KMS-11 (cell line): ENCODE data around the gene IL17D.

ENCODE experiments used
- H2AFZ ChIP-seq: fragments of 200-600 bp; sonication (generic); 2 replicates; pipeline ENCODE4 v1.6.1; 2016; ENCODE audit warnings: antibody characterized with exemption, mixed run types, low read depth
- H3K27ac ChIP-seq: fragments of 200-600 bp; sonication (generic); 2 replicates; pipeline ENCODE4 v1.6.1; 2016; ENCODE audit warnings: mild to moderate bottlenecking, mixed run types
- H3K27me3 ChIP-seq: fragments of 200-600 bp; sonication (generic); 2 replicates; pipeline ENCODE4 v1.6.1; 2017; ENCODE audit warnings: mild to moderate bottlenecking, low read depth, mixed run types, moderate library complexity; ENCODE audit not compliant: insufficient read depth
- H3K36me3 ChIP-seq: fragments of 200-600 bp; sonication (generic); 2 replicates; pipeline ENCODE4 v1.6.1; 2017; ENCODE audit warnings: mild to moderate bottlenecking, mixed run types; ENCODE audit not compliant: insufficient read depth
- H3K4me1 ChIP-seq: fragments of 200-600 bp; sonication (generic); 2 replicates; pipeline ENCODE4 v1.6.1; 2016; ENCODE audit warnings: mild to moderate bottlenecking, low read depth, mixed run types; ENCODE audit not compliant: poor library complexity, severe bottlenecking
- H3K4me2 ChIP-seq: fragments of 200-600 bp; sonication (generic); 2 replicates; pipeline ENCODE4 v1.7.0; 2016; ENCODE audit warnings: mild to moderate bottlenecking, mixed run types
- H3K4me3 ChIP-seq: fragments of 200-600 bp; sonication (generic); IDR thresholded peaks from 2 replicates; pipeline ENCODE4 v1.6.1; 2017; ENCODE audit warnings: low read depth, low read length, mixed read lengths; ENCODE audit not compliant: insufficient read depth
- H3K79me2 ChIP-seq: fragments of 200-600 bp; sonication (generic); 2 replicates; pipeline ENCODE4 v1.6.1; 2016; ENCODE audit warnings: low read depth, mixed run types; ENCODE audit not compliant: insufficient read depth
- H3K9ac ChIP-seq: fragments of 200-600 bp; sonication (generic); 2 replicates; pipeline ENCODE4 v1.6.1; 2016; ENCODE audit warnings: mild to moderate bottlenecking, mixed run types
- H4K20me1 ChIP-seq: fragments of 200-600 bp; sonication (generic); 2 replicates; pipeline ENCODE4 v1.6.1; 2016; ENCODE audit warnings: mild to moderate bottlenecking, mixed run types; ENCODE audit not compliant: insufficient read depth
- CTCF ChIP-seq: fragments of 200-600 bp; sonication (generic); conservative IDR thresholded peaks from 2 replicates; pipeline ENCODE4 v1.6.1; 2017; ENCODE audit warnings: low read depth, mild to moderate bottlenecking, antibody characterized with exemption, low read length, moderate library complexity, mixed read lengths

Gene IL17D

GRCh38 chr13:20714563-20715329 is 11.2 kb downstream of the IL17D start:
- H3K9ac ChIP-seq = no peak overlapping the region

GRCh38 chr13:20715330-20715712 is 11.8 kb downstream of the IL17D start:
- no peak overlapping the region for H3K4me3 ChIP-seq

More at GRCh38 chr13:20714563-20715329, 11.2 kb downstream of the IL17D start:
- Histone ChIP-seq H3K4me2 (no peak overlapping the region), H3K36me3 (no peaks in the 10 kb centered on the region), H4K20me1 (no peaks in the 10 kb centered on the region), H3K79me2 (no peaks in the 10 kb centered on the region), H3K27me3 (no peaks in the 10 kb centered on the region), H3K27ac (no peak overlapping the region), H3K4me3 (no peak overlapping the region), H2AFZ (no peak overlapping the region), H3K4me1 (no peaks in the 10 kb centered on the region)
- no peak for TF ChIP-seq CTCF

GRCh38 chr13:20716951-20717350 is 13.5 kb downstream of the IL17D start:
- Histone ChIP-seq H3K79me2 (no peaks in the 10 kb centered on the region), H3K4me2 (no peak overlapping the region), H3K4me3 (no peak overlapping the region), H3K27me3 (no peaks in the 10 kb centered on the region), H3K9ac (no peak overlapping the region), H2AFZ (no peak overlapping the region), H4K20me1 (no peaks in the 10 kb centered on the region), H3K4me1 (no peaks in the 10 kb centered on the region), H3K36me3 (no peaks in the 10 kb centered on the region), H3K27ac (no peak overlapping the region)
- no peak for TF ChIP-seq CTCF

More at GRCh38 chr13:20715330-20715712, 11.8 kb downstream of the IL17D start:
- Histone ChIP-seq H3K4me2 (no peak overlapping the region), H3K27me3 (no peaks in the 10 kb centered on the region), H3K27ac (no peak overlapping the region), H3K36me3 (no peaks in the 10 kb centered on the region), H4K20me1 (no peaks in the 10 kb centered on the region), H3K79me2 (no peaks in the 10 kb centered on the region), H3K4me1 (no peaks in the 10 kb centered on the region), H3K9ac (no peak overlapping the region), H2AFZ (no peak overlapping the region)
- no peak for TF ChIP-seq CTCF

- Histone ChIP-seq H3K4me2 (no peak overlapping the region), H2AFZ (no peak overlapping the region), H3K27ac (no peak overlapping the region), H3K4me3 (no peak overlapping the region), H3K79me2 (no peaks in the 10 kb centered on the region), H3K36me3 (no peaks in the 10 kb centered on the region), H3K4me1 (no peaks in the 10 kb centered on the region), H3K9ac (no peak overlapping the region), H4K20me1 (no peaks in the 10 kb centered on the region), H3K27me3 (no peaks in the 10 kb centered on the region)
- no peak for TF ChIP-seq CTCF
Observed at GRCh38 chr13:20717581-20718542, 14.4 kb downstream of the IL17D start.
